ENCODE measurements around the gene DDX1.

Gene DDX1

DNA sequence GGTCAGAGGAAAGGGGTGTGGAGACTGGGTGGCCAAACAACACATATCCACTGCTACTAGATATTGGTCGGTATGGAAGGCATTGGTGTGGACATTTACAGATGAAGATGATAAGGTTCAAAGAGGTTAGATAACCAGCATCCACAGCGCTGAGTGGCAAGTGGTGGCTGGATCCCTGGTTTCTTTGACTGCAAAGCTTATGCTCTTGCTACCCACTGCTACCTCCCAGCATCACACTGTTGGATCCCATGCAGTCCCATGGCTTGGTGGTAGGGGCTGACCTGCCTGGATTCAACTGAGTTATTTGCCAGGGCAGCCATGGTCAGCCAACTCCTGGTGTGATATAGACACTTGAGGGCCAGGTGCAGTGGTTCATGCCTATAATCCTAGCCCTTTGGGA, 53.6 kb downstream of the DDX1 start:
- DNase-seq (ENCODE audit: low read depth in 1 of 2, low spot score in 1 of 2), result no peak
- TF ChIP-seq, protein P1, sequence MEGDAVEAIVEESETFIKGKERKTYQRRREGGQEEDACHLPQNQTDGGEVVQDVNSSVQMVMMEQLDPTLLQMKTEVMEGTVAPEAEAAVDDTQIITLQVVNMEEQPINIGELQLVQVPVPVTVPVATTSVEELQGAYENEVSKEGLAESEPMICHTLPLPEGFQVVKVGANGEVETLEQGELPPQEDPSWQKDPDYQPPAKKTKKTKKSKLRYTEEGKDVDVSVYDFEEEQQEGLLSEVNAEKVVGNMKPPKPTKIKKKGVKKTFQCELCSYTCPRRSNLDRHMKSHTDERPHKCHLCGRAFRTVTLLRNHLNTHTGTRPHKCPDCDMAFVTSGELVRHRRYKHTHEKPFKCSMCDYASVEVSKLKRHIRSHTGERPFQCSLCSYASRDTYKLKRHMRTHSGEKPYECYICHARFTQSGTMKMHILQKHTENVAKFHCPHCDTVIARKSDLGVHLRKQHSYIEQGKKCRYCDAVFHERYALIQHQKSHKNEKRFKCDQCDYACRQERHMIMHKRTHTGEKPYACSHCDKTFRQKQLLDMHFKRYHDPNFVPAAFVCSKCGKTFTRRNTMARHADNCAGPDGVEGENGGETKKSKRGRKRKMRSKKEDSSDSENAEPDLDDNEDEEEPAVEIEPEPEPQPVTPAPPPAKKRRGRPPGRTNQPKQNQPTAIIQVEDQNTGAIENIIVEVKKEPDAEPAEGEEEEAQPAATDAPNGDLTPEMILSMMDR (IDR thresholded peaks at IDR 0.05; ENCODE audit: insufficient read depth, low read length), result no peak
- H3K27me3 ChIP-seq (ENCODE audit: insufficient read depth, poor library complexity, severe bottlenecking), result no peaks in the 10 kb centered on the region
- H3K4me3 ChIP-seq (replicated peaks; ENCODE audit: insufficient read depth, low read length), result no peak overlapping the region
- H3K27ac ChIP-seq (replicated peaks), result no peak overlapping the region

DNA sequence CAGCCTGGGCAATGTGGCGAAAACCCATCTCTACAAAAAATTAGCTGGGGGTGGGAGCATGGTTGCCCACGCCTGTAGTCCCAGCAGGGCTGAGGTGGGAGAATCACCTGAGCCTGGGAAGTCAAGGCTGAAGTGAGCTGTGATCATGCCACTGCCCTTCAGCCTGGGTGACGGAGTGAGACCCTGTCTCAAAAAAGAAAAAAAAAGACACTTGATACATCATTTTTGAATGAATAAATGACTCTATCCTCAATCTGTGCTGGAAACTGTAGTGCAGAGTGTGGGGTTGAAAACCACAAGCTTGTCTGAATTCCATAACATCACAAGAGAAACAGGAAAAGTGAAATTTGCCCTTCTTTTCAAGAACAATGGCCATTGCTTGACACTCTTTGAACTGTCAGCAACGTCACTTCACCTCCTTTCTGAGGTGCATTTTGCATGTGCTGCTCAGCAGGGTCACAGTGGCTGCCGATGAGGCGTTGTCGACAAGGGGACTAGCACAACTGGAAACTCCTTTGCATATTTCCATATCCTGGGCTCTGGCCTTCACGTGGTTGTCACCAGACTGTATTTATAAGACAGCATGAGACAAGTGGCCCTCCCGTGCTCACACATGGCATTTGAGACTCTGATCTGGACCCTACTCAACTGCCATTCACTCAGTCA, 54.2 kb downstream of the DDX1 start:
- no peak overlapping the region for H3K4me3 ChIP-seq (replicated peaks; ENCODE audit: insufficient read depth, low read length)
- no peak for DNase-seq (ENCODE audit: low read depth in 1 of 2, low spot score in 1 of 2)
- no peaks in the 10 kb centered on the region for H3K27me3 ChIP-seq (ENCODE audit: insufficient read depth, poor library complexity, severe bottlenecking)
- TF ChIP-seq SPI1 (IDR thresholded peaks at IDR 0.05; ENCODE audit: borderline replicate concordance, low read depth) (no peak), GABPA (IDR thresholded peaks at IDR 0.05; ENCODE audit: low read depth) (no peak), POLR2AphosphoS5 (IDR thresholded peaks at IDR 0.05; ENCODE audit: low read depth) (no peak)
- TF ChIP-seq, protein P2, sequence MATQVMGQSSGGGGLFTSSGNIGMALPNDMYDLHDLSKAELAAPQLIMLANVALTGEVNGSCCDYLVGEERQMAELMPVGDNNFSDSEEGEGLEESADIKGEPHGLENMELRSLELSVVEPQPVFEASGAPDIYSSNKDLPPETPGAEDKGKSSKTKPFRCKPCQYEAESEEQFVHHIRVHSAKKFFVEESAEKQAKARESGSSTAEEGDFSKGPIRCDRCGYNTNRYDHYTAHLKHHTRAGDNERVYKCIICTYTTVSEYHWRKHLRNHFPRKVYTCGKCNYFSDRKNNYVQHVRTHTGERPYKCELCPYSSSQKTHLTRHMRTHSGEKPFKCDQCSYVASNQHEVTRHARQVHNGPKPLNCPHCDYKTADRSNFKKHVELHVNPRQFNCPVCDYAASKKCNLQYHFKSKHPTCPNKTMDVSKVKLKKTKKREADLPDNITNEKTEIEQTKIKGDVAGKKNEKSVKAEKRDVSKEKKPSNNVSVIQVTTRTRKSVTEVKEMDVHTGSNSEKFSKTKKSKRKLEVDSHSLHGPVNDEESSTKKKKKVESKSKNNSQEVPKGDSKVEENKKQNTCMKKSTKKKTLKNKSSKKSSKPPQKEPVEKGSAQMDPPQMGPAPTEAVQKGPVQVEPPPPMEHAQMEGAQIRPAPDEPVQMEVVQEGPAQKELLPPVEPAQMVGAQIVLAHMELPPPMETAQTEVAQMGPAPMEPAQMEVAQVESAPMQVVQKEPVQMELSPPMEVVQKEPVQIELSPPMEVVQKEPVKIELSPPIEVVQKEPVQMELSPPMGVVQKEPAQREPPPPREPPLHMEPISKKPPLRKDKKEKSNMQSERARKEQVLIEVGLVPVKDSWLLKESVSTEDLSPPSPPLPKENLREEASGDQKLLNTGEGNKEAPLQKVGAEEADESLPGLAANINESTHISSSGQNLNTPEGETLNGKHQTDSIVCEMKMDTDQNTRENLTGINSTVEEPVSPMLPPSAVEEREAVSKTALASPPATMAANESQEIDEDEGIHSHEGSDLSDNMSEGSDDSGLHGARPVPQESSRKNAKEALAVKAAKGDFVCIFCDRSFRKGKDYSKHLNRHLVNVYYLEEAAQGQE (IDR thresholded peaks at IDR 0.05; ENCODE audit: insufficient replicate concordance, low read depth), result no peak
- TF ChIP-seq, protein P1 (IDR thresholded peaks at IDR 0.05; ENCODE audit: insufficient read depth, low read length), result no peak
- H3K27ac ChIP-seq (replicated peaks), result no peak overlapping the region

GRCh38 chr2:15646661-15647060, 55.0 kb downstream of the DDX1 start:
- Histone ChIP-seq H3K27ac (replicated peaks) (no peak overlapping the region), H3K4me3 (replicated peaks; ENCODE audit: insufficient read depth, low read length) (no peak overlapping the region), H3K27me3 (ENCODE audit: insufficient read depth, poor library complexity, severe bottlenecking) (no peaks in the 10 kb centered on the region)
- no peak for DNase-seq (ENCODE audit: low read depth in 1 of 2, low spot score in 1 of 2)
- TF ChIP-seq, protein P2 (IDR thresholded peaks at IDR 0.05; ENCODE audit: insufficient replicate concordance, low read depth), result no peak
- TF ChIP-seq SPI1 (IDR thresholded peaks at IDR 0.05; ENCODE audit: borderline replicate concordance, low read depth) (no peak), GABPA (IDR thresholded peaks at IDR 0.05; ENCODE audit: low read depth) (no peak), POLR2AphosphoS5 (IDR thresholded peaks at IDR 0.05; ENCODE audit: low read depth) (no peak)

GRCh38 chr2:15647622-15648590, 56.2 kb downstream of the DDX1 start:
- TF ChIP-seq, protein P1 (IDR thresholded peaks at IDR 0.05; ENCODE audit: insufficient read depth, low read length), result no peak
- no peak for TF ChIP-seq POLR2AphosphoS5 (IDR thresholded peaks at IDR 0.05; ENCODE audit: low read depth)
- TF ChIP-seq, protein P2 (IDR thresholded peaks at IDR 0.05; ENCODE audit: insufficient replicate concordance, low read depth), result no peak
- no peak for DNase-seq (ENCODE audit: low read depth in 1 of 2, low spot score in 1 of 2)
- Histone ChIP-seq H3K27ac (replicated peaks) (no peak overlapping the region), H3K27me3 (ENCODE audit: insufficient read depth, poor library complexity, severe bottlenecking) (no peaks in the 10 kb centered on the region), H3K4me3 (replicated peaks; ENCODE audit: insufficient read depth, low read length) (no peak overlapping the region)

All from HL-60 (cell line).